Peyer's patch (tissue), 4 donors: ENCODE data around the gene WTIP. TPM values are rescaled to one million over a fixed set of nuclear protein-coding genes. Genes with fewer than 3 reads are reported as not detected.

Experiments used
- DNase-seq, 3 donors: peaks; one replicate each; pipeline ENCODE4 v3.0.0-alpha.2; 2017 to 2019
- H3K27ac ChIP-seq, 4 donors: fragments of 200-600 bp; sonication (generic); one replicate each; pipeline ENCODE4 v1.5.1; 2016 to 2019
- H3K27me3 ChIP-seq, 2 donors: fragments of 200-600 bp; sonication (generic); one replicate each; pipeline ENCODE4 v1.5.1; 2019
- H3K36me3 ChIP-seq, 3 donors: fragments of 200-600 bp; sonication (generic); one replicate each; pipeline ENCODE4 v1.5.1; 2016 to 2019
- H3K4me1 ChIP-seq, 4 donors: fragments of 200-600 bp; sonication (generic); one replicate each; pipeline ENCODE4 v1.5.1; 2016 to 2019
- H3K4me3 ChIP-seq, 4 donors: fragments of 200-600 bp; sonication (generic); 1 replicate in 3 of 4; 2 replicates in 1 of 4; pipeline ENCODE4 v1.5.1; 2016 to 2019; ENCODE audit warnings: mild to moderate bottlenecking in 1 of 4
- H3K9me3 ChIP-seq, 4 donors: fragments of 200-600 bp; sonication (generic); one replicate each; pipeline ENCODE4 v1.5.1; 2016 to 2019; ENCODE audit warnings: mild to moderate bottlenecking in 1 of 4
- CTCF ChIP-seq, 6 experiments: fragments of 450-650 bp in 4 of 6; fragments of 200-600 bp in 2 of 6; sonication (generic) in 1 of 6; IDR thresholded peaks; one replicate each; pipeline ENCODE4 v1.5.1; 2017 to 2019; ENCODE audit warnings: antibody characterized with exemption in 6 of 6, mild to moderate bottlenecking in 3 of 6, moderate library complexity in 1 of 6
- POLR2A ChIP-seq, 2 donors: fragments of 450-650 bp; IDR thresholded peaks; one replicate each; pipeline ENCODE4 v1.5.1; 2017; ENCODE audit warnings: antibody characterized with exemption in 2 of 2, mild to moderate bottlenecking in 2 of 2, moderate library complexity in 2 of 2
- total RNA-seq, 4 donors: library from RNA; depleted of rRNA; stranded (reverse); fragments of >200 nt; gene quantifications; one replicate each; pipeline ENCODE4 v1.1.0, GENCODE V29; 2016

Gene WTIP
- total RNA-seq, 4 donors from 2014 or later: 1.2 to 18.2 (median 4.7) TPM

- H3K9me3 ChIP-seq: no peaks in the 10 kb centered on the region
- H3K27ac ChIP-seq: no peak overlapping the region
- no peak overlapping the region for H3K4me3 ChIP-seq
- no peaks in the 10 kb centered on the region for H3K4me1 ChIP-seq
- DNase-seq: no peak
- peaks cover 0 to 7% (median 0%) of the 10 kb centered on the region in 3 donors for H3K36me3 ChIP-seq
- no peak for TF ChIP-seq CTCF (IDR thresholded peaks at IDR 0.05)
- no peak for TF ChIP-seq POLR2A (IDR thresholded peaks at IDR 0.05)
- H3K27me3 ChIP-seq: no peaks in the 10 kb centered on the region
Observed at GRCh38 chr19:34495416-34495815, 13.9 kb downstream of the WTIP start.

GRCh38 chr19:34497112-34497805 lies 15.7 kb downstream of the WTIP start:
- DNase-seq: no peak
- no peak overlapping the region for H3K4me3 ChIP-seq
- H3K36me3 ChIP-seq: peaks cover 0 to 7% (median 0%) of the 10 kb centered on the region in 3 donors
- no peak overlapping the region for H3K27ac ChIP-seq
- TF ChIP-seq POLR2A (IDR thresholded peaks at IDR 0.05): no peak
- no peak for TF ChIP-seq CTCF (IDR thresholded peaks at IDR 0.05)
- H3K4me1 ChIP-seq: peaks cover 0 to 4% (median 0%) of the 10 kb centered on the region in 4 donors
- H3K27me3 ChIP-seq: no peaks in the 10 kb centered on the region
- no peaks in the 10 kb centered on the region for H3K9me3 ChIP-seq

- no peak overlapping the region for H3K4me3 ChIP-seq
- peak in 1 of 3 donors; percentile 24 for DNase-seq
- no peaks in the 10 kb centered on the region for H3K27me3 ChIP-seq
- no peaks in the 10 kb centered on the region for H3K9me3 ChIP-seq
- H3K4me1 ChIP-seq: peaks cover 0 to 4% (median 0%) of the 10 kb centered on the region in 4 donors
- TF ChIP-seq CTCF (IDR thresholded peaks at IDR 0.05) (no peak), POLR2A (IDR thresholded peaks at IDR 0.05) (no peak)
- H3K27ac ChIP-seq: no peak overlapping the region
- H3K36me3 ChIP-seq: peaks cover 0 to 5% (median 0%) of the 10 kb centered on the region in 3 donors
Observed at GRCh38 chr19:34499155-34499834, 17.7 kb downstream of the WTIP start.

GRCh38 chr19:34500656-34501120 lies 19.1 kb downstream of the WTIP start:
- no peak for TF ChIP-seq POLR2A (IDR thresholded peaks at IDR 0.05)
- no peak for TF ChIP-seq CTCF (IDR thresholded peaks at IDR 0.05)

GRCh38 chr19:34501339-34502320 lies 20.1 kb downstream of the WTIP start:
- no peaks in the 10 kb centered on the region for H3K36me3 ChIP-seq
- H3K4me3 ChIP-seq: peak overlapping the region in 1 of 4 donors; percentile 6
- H3K27ac ChIP-seq: no peak overlapping the region
- H3K9me3 ChIP-seq: no peaks in the 10 kb centered on the region
- H3K27me3 ChIP-seq: no peaks in the 10 kb centered on the region
- TF ChIP-seq POLR2A (IDR thresholded peaks at IDR 0.05): no peak
- peak; percentile 82 to 99 (median 98) for TF ChIP-seq CTCF (IDR thresholded peaks at IDR 0.05)
- peaks cover 0 to 4% (median 0%) of the 10 kb centered on the region in 4 donors for H3K4me1 ChIP-seq
- DNase-seq: peak; percentile 74 to 95 (median 94)

More at GRCh38 chr19:34500656-34501120, 19.1 kb downstream of the WTIP start:
- peak in 1 of 3 donors; percentile 45 for DNase-seq
- Histone ChIP-seq H3K4me3 (peak overlapping the region in 1 of 4 donors; percentile 29), H3K4me1 (peaks cover 0 to 4% (median 0%) of the 10 kb centered on the region in 4 donors), H3K9me3 (no peaks in the 10 kb centered on the region), H3K27me3 (no peaks in the 10 kb centered on the region), H3K36me3 (no peaks in the 10 kb centered on the region), H3K27ac (no peak overlapping the region)
